Skeletal muscle cell (primary cell): ENCODE results near the gene MYO6.

Source experiments
- DNase-seq: peaks from one replicate; pipeline ENCODE4 v3.0.0-alpha.2; 2010; ENCODE audit warnings: low read depth
- H3K4me3 ChIP-seq: 2 replicates; pipeline ENCODE4 v1.5.1; 2011; ENCODE audit warnings: low read depth, mild to moderate bottlenecking, control low read depth, low read length, moderate library complexity

The MYO6 gene

DNA sequence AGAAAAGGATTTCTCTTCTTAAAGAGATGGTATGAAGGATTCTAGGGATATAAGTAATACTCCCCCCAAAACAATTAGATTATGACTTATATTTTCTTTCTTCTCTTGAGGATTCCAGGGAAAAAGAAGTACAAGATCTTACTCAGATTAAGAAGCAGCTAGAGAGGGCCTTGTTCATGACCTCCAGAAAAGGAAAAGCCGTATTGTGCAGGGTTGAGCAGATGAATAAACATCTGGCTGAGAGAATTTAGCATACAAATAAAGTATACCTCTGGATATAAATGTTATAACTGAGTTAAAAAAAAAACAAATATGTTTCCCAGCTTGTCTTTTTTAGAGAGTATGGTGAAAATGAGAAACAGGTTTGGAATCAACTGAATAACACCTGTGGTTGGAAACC lies 11.3 kb downstream of the MYO6 start:
- no peak overlapping the region for H3K4me3 ChIP-seq
- no peak for DNase-seq

DNA sequence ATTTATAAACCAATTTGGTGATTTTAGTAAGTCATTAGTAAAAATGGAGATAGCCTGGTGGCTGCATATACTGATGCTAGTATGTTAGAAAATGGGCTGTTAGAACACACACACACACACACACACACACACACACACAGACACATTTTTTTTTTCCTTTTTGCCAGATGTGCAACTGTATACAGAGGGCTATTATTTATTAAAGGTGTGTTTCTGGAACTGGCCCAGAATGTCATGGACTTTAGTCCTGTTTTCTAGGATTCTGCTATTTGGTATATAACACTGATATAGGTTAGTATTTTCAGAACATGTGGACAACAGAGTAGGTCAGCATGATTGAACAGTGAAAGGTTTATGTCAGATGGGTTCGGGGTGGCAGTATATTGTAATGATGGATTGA lies 12.4 kb downstream of the MYO6 start:
- no peak for DNase-seq
- no peak overlapping the region for H3K4me3 ChIP-seq

DNA sequence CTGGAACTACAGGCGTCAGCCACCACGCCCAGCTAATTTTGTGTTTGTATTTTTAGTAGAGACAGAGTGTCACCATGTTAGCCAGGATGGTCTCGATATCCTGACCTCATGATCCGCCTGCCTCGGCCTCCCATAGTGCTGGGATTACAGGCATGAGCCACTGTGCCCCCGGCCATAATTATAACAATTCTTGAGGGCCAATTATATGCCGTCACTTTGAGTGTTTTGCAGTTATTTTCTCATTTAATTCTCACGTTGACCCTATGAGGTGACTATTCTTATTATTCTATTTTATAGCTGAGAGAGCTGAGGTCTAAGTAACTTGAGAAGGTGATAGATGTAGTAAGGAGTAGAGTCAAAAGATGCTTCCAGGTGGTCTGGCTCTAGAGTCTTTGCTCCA lies 13.0 kb downstream of the MYO6 start:
- H3K4me3 ChIP-seq, result no peak overlapping the region
- DNase-seq, result no peak

DNA sequence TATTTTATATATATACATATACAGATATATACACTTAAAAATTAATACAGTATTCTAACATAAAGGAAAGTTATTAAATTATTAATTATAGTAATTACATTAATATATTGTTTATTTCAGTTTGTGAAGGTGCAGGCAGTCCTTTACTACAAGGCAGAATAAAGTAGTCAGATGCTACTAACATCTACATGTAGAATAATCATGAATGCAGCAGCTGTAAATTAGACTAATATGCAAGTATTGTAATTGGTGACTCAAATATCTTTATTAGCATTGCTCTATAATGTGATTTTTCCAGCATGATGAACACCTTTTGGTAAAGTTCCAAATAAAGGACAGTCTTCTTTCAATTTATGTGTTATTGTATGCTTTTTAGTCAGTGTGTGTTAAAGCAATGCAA lies 17.3 kb downstream of the MYO6 start:
- no peak for DNase-seq
- H3K4me3 ChIP-seq, result no peak overlapping the region

DNA sequence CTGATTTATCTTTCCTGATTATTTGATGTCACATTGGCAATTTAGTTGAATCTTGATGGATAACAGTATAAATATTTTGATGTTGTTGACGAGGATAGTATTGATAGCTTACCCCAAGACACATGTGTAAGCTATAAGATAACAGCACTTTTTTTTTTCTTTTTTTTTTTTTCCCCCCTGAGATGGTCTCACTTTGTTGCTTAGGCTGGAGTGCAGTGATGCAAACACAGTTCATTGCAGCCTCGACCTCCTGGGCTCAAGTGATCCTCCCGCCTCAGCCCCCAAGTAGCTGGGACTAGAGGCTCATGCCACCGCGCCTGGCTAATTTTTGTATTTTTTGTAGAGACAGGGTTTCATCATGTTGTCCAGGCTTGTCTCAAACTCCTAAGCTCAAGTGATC lies 21.8 kb downstream of the MYO6 start:
- DNase-seq, result no peak

DNA sequence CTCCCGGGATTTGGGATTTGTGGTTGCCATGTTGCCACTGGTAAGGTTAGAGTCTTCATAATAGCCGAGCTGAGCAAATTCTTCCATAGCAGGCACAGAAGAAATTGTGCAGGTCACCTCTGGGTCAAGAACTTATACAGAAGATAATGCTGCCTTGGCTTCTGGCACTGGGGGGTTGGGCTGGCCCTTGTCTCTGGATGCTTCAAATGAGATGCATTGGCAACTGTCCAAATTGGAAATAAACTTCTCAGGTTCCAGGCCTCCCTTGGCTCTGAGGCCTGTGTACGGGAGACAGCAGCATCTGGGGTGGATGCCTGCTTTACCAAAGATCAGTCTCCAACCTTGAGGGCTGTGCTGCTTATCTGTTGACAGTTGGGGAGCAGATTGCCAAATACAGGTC lies 26.2 kb downstream of the MYO6 start:
- H3K4me3 ChIP-seq, result no peak overlapping the region
- no peak for DNase-seq

More for the DNA sequence above, 21.8 kb downstream of the MYO6 start:
- H3K4me3 ChIP-seq, result no peak overlapping the region

DNA sequence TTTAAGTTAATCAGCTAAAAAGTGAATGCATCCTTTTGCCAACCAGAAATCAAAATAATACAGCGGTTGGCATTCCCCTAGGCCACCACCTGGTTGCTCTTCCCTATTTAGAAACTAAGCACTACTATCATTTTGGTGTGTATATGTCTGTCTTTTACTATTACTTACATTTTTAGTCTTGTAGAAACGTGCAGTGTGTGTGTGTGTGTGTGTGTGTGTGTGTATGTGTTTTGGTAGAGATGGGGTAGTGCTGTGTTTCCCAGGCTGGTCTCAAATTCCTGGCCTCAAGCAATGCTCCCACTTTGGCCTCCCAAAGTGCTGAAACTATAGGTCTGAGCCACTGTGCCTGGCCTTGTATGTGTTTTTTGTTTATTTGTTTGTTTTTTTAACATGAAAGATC lies 27.4 kb downstream of the MYO6 start:
- no peak overlapping the region for H3K4me3 ChIP-seq
- DNase-seq, result no peak

DNA sequence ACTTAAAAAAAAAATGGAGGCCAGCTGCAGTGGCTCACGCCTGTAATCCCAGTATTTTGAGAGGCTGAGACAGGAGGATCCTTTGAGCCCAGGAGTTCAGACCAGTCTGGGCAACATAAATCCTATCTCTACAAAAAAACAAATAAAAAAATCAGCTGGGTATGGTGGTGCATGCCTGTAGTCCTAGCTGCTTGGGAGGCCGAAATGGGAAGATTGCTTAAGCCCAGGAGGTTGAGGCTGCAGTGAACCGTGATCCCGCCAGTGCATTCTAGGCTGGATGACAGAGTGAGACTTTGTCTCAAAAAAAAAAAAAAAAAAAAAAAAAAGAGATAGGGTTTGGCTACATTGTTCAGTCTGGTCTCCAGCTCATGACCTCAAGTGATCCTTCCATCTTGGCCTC lies 29.7 kb downstream of the MYO6 start:
- DNase-seq, result no peak
- no peak overlapping the region for H3K4me3 ChIP-seq

DNA sequence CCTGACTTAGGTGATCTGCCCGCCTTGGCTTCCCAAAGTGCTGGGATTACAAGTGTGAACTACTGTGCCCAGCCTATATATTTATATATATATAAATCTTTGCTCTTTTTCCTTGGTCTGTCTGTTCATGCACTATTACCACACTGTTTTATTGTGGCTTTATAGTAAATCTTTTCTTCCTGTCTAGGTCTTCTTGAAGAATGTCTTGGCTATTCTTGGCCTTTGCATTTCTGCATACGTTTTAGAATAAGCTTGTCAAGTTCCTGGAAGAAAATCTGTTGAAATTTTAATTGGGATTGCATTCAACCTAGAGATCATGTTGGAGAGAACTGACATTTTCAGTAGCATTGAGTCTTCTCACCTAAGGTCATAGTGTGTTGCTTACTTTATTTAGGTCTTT lies 37.1 kb downstream of the MYO6 start:
- H3K4me3 ChIP-seq, result no peak overlapping the region
- no peak for DNase-seq

DNA sequence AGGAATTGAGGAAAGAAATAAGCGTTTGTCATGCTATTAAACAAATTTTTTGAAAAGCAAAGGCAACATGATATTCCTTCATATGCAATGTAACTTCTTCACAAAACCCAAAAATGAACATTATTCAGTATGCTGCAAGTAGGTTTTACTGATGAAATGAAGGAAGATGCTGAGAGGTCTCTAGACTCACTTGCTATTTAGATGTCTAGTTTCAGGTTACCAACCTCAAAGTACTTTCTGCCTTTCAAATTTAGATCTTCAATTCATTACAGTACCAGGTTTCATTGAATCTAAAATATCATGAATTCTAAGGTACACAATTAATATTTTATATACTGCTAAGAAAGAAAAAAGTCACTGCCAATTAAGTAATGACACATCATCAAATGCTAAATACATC lies 39.9 kb downstream of the MYO6 start:
- no peak for DNase-seq
- no peak overlapping the region for H3K4me3 ChIP-seq

DNA sequence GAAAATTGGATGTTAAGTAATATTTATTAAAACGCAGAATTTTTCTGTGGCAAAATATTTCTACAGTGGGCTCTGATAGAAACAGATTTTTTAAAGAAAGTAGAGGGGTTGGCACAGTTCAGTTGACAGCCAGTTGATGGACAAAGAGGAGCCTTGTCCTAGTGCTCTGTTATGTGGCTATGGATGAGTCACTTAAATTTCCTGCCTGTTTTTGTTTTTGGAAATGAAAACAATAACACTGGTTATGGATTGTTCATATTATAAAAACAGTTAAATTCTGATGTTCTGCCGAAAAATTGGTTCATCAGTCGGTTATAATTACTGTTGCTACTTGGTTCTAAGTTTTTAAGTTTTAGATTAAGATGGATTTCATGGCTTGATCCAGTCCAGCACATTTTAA lies 42.8 kb downstream of the MYO6 start:
- H3K4me3 ChIP-seq, result no peak overlapping the region
- DNase-seq, result no peak

DNA sequence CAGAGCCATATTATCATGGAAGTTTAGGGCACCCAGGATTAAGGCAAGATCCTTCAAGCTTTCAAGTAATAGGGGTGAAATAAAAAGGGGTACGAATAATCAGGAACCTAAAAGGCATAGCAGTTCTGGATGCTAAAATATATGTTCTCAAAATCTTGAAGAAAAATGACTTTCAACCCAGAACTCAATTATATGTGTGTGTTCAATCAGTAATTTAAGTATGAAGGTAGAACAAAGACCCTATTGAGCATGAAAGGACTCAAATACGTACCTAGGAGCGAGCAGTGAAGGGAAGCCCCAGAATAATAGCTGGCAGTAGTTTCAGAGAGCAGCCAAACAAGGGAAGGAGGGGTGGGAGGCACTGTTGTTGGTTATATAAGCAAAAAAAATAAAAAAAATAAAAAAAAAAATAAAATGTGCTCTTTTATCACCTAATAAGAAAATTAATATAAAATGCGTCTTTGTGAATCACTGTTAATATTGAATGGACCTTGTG lies 45.4 kb downstream of the MYO6 start:
- no peak for DNase-seq
- H3K4me3 ChIP-seq, result no peak overlapping the region

DNA sequence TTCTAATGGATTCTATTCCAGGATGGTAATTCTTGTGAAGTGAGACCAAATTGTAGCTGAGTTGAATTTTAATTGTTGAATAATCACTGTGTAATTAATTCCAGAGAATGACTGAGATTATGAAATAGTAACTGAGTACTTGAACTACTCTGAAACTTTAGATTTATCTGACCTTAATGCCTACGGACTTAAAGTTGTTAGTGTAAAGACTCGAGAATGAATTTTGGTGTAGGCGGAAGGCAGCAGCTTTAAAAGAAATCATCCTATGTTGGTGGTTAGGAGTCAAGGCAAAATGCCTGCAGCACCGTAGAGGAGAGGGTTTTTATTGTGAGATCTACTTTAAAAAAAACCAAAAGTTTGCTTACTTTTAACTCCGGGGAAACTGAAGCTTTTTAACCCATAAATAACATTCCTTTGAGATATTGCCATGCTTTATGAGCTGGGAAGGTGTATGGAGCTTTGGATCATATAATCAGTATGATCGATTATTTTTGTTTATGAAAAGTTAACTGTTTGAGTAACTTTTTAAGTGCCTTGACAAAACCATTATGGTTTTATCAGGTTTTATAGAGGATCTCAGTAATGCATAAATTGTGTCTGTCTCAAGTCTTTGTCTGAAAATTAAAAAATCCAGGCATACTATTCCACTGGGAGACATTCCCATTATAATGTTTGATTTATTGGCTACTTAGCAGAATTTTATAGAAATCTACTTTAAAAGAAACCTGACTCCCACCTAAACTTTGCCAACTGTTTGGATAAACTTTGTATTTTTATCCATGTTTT lies 46.1 kb downstream of the MYO6 start:
- no peak overlapping the region for H3K4me3 ChIP-seq
- DNase-seq, result no peak

DNA sequence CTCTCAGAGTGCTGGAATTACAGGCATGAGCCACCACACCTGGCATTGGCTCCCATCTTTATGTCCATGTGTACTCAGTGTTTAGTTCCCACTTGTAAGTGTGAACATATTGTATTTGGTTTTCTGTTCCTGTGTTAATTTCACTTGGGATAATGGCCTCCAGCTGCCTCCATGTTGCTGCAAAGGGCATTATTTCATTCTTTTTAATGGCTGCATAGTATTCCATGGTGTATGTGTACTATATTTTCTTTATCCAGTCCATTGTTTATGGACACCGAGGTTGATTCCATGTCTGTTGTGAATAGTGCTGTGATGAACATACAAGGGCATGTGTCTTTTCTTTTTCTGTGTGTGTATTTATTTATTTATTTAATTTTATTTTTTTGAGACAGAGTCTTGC lies 47.7 kb downstream of the MYO6 start:
- H3K4me3 ChIP-seq, result no peak overlapping the region
- DNase-seq, result no peak

DNA sequence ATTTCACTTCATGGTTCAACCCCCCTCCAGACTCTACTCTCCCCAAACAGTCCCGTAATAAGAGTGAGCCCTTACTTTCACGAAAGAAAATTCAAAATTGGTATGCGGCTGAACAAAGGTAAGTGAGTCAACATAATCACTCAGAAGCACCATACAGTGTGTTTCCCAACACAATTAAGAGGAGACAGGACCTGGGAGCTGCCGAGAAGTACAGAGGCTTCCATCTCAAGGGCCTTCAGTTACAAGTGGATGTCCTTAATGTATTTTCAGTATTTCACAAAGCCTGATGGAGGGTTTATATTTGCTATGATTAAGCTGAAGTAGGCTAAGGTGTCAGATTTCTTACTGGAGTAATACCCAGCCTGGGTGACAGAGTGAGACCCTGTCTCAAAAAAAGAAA lies 51.1 kb downstream of the MYO6 start:
- no peak for DNase-seq
- H3K4me3 ChIP-seq, result no peak overlapping the region

DNA sequence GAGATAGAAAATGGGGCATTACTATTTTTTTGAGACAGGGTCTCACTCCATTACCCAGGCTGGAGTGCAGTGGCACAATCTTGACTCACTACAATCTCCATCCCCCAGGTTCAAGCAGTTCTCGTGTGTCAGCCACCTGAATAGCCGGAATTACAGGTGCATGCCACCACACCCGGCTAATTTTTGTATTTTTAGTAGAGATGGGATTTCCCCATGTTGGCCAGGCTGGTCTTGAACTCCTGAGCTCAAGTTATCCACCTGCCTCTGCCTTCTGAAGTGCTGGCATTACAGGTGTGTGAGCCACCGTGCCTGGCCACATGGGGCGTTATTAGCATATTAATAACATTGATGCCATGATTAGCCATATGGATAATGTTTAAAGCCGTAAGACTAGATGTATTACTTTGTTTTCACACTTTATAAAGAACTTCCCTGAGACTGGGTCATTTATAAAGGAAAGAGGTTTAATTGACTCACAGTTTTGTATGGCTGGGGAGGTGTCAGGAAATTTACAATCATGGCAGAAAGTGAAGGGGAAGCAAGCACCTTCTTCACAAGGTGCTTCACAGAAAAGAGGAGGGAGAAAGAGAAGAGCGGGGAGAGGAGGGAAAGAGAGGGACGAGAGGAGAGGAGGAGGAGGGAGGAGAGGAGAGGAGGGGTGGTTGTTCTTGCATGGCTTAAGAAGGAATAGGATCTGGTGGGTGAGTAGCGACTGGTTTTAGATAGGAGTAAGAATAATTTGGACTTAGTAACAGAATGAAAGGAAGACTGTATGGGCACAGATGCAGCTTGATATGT lies 51.9 kb downstream of the MYO6 start:
- no peak for DNase-seq
- no peak overlapping the region for H3K4me3 ChIP-seq

DNA sequence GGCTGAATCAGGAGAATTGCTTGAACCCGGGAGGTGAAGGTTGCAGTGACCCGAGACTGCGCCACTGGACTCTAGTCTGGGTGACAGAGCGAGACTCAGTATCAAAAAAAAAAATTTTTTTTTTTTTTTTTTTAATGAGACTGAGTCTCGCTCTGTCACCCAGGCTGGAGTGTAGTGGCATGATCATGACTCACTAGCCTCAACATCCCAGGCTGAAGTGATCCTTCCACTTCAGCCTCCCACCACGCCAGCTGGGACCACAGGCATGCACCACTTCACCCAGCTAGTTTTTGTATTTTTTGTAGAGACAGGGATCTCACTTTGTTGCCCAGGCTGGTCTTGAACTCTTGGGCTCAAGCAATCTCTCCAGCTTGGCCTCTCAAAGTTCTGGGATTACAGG lies 53.3 kb downstream of the MYO6 start:
- DNase-seq, result no peak
- no peak overlapping the region for H3K4me3 ChIP-seq

DNA sequence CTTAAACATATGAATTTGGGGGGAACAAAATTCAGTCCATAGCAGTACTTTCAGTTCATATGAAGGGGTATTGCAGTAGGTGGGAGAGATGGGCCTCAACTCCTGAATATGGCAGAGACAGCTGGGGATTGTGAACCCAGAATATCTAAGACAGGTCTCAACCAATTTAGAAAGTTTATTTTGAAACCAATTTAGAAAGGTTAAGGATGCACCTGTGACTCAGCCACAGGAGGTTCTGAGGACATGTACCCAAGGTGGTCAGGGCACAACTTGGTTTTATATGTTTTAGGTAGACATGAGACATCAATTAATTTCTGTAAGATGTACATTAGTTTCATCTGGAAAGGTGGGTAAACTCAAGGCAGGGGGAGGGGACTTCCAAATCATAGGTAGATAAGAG lies 59.5 kb downstream of the MYO6 start:
- no peak overlapping the region for H3K4me3 ChIP-seq
- no peak for DNase-seq

DNA sequence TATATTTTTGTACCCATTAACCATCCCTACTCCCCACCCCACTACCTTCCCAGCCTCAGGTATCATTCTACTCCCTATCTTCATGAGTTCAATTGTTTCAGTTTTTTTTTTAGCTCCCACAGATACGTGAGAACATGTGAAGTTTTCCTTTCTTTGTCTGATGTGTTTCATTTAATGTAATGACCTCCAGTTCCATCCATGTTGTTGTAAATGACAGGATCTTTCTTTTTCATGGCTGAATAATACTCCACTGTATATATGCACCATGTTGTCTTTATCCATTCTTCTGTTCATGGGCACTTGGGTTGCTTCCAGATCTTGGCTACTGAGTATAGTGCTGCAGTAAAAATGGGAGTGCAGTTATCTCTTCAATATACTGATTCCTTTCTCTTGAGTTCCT lies 63.5 kb downstream of the MYO6 start:
- H3K4me3 ChIP-seq, result no peak overlapping the region
- no peak for DNase-seq

DNA sequence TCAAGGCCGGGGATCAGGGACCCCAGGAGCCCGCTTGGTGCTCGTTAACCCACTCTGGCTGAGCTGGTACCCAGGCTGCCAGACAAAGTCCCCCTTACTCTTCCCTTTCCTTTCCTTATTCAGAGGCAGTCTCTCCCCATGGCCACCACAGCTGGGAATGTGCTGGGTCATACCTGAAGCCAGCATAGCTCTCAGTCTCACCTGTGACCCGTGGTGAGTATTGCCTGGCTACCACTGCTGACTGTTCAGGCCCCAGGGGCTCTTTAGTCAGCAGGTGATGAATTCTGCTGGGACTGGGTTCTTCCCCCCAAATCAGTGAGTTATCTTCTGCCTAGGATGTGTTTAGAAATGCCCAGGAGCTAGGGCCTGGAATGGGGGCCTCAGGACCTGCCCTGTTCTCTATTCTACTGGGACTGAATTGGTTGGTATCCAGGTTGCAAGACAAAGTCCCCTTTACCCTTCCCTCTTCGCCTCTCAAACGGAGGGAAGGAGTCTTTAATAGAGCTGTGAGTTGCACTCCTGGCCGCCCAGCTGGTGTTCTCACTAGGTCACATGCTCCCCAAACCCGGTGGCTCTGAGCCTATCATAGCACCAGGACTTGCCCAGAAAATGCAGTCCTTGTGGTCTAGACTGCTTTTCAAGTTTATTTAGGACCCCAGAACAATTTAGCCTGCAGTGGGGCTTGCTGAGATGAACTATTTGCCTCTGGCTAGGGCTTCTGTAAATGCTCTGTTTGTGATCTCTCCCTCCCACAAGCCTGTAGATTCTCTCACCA lies 64.6 kb downstream of the MYO6 start:
- DNase-seq, result no peak
- no peak overlapping the region for H3K4me3 ChIP-seq
